VCaP (cell line): ENCODE measurements around the gene RPTN.
"Not testable (repeated sequence)": the region's sequence is repeated elsewhere in the genome, so short reads cannot be mapped to it uniquely, and the experiment has no call there.

Experiments used
- H3K27ac ChIP-seq: fragments of 450-650 bp; 2 replicates; pipeline ENCODE4 v1.5.1; 2017
- CTCF ChIP-seq: fragments of 450-650 bp; conservative IDR thresholded peaks from 2 replicates; pipeline ENCODE4 v1.5.1; 2017; ENCODE audit warnings: mild to moderate bottlenecking, moderate library complexity

The RPTN gene

GRCh38 chr1:152145769-152146168 lies 13.3 kb downstream of the RPTN start:
- H3K27ac ChIP-seq, result peak overlapping the region; percentile 33; the same call in 1 of the 2 replicates
- no peak for TF ChIP-seq CTCF

- not testable (repeated sequence) for H3K27ac ChIP-seq
Observed at GRCh38 chr1:152144674-152145183, 14.3 kb downstream of the RPTN start.

GRCh38 chr1:152143150-152143887 lies 15.7 kb downstream of the RPTN start:
- no peak for TF ChIP-seq CTCF
- no peak overlapping the region for H3K27ac ChIP-seq

- peak; percentile 97 for TF ChIP-seq CTCF
- no peak overlapping the region for H3K27ac ChIP-seq
Observed at GRCh38 chr1:152141971-152142584, 16.9 kb downstream of the RPTN start.

GRCh38 chr1:152137215-152137614 lies 21.8 kb downstream of the RPTN start:
- H3K27ac ChIP-seq, result no peak overlapping the region
- no peak for TF ChIP-seq CTCF

- no peak overlapping the region for H3K27ac ChIP-seq
- TF ChIP-seq CTCF, result no peak
Observed at GRCh38 chr1:152130186-152130585, 28.8 kb downstream of the RPTN start.

GRCh38 chr1:152127673-152128072 lies 31.4 kb downstream of the RPTN start:
- H3K27ac ChIP-seq, result no peak overlapping the region
- no peak for TF ChIP-seq CTCF

GRCh38 chr1:152125834-152126443 lies 33.1 kb downstream of the RPTN start:
- no peak for TF ChIP-seq CTCF
- no peak overlapping the region for H3K27ac ChIP-seq
